ENCODE measurements around the gene CMIP.
A peak's percentile ranks its signal among the peaks of the same experiment; 100 is the strongest.

Gene CMIP

GRCh38 chr16:81616321-81617020 lies 171.9 kb downstream of the CMIP start:
- H3K4me1 ChIP-seq (ENCODE audit: control insufficient read depth in 1 of 2, insufficient read depth in 2 of 2, low read length in 2 of 2): peaks cover 28 to 38% of the 10 kb centered on the region in 2 experiments
- H3K14ac ChIP-seq (ENCODE audit: low read length): no peak overlapping the region
- peak overlapping the region; percentile 1 for H3K27ac ChIP-seq (ENCODE audit: low read depth, low read length)
- H4K91ac ChIP-seq (ENCODE audit: low read depth, low read length): peak overlapping the region; percentile 1
- H3K9me3 ChIP-seq (ENCODE audit: insufficient read depth, low read depth, low read length): peaks cover 6% of the 10 kb centered on the region
- no peak overlapping the region for H3K9ac ChIP-seq (ENCODE audit: low read length)
- peak in 1 of 2 donors; percentile 36 for DNase-seq
- H3K23ac ChIP-seq (ENCODE audit: low read length): no peak overlapping the region
- no peak overlapping the region for H2BK120ac ChIP-seq (ENCODE audit: insufficient read depth, low read length, poor library complexity)
- no peak overlapping the region for H2AFZ ChIP-seq (ENCODE audit: insufficient read depth, low read length, poor library complexity)
- no peak overlapping the region for H2BK12ac ChIP-seq (ENCODE audit: low read length)
- H3K4ac ChIP-seq (ENCODE audit: low read depth, low read length): no peak overlapping the region
- peaks cover 49% of the 10 kb centered on the region in 2 experiments for H3K36me3 ChIP-seq (ENCODE audit: control insufficient read depth in 1 of 2, insufficient read depth in 2 of 2, low read length in 2 of 2)
- no peaks in the 10 kb centered on the region for H3K79me2 ChIP-seq (ENCODE audit: control insufficient read depth, insufficient read depth, low read length, poor library complexity)
- WGBS (ENCODE audit: extremely low coverage, insufficient coverage, insufficient read length): no CpG with 5 or more reads among the region's 17 CpGs
- H3K27me3 ChIP-seq (ENCODE audit: insufficient read depth, low read length): no peaks in the 10 kb centered on the region
- peaks cover 5% of the 10 kb centered on the region for H3K79me1 ChIP-seq (ENCODE audit: low read length)
- peak overlapping the region; percentile 13 for H3K18ac ChIP-seq (ENCODE audit: low read length)
- no peak overlapping the region for H4K8ac ChIP-seq (ENCODE audit: low read depth, low read length)
- no peak overlapping the region for H2BK5ac ChIP-seq (ENCODE audit: low read depth, low read length, poor library complexity)
- H3K4me3 ChIP-seq (ENCODE audit: low read depth, low read length): no peak overlapping the region
- H4K12ac ChIP-seq (ENCODE audit: low read depth, low read length): no peak overlapping the region
- no peak overlapping the region for H3K4me2 ChIP-seq (ENCODE audit: low read length)
- H2AK5ac ChIP-seq (ENCODE audit: low read length): no peak overlapping the region

DNA sequence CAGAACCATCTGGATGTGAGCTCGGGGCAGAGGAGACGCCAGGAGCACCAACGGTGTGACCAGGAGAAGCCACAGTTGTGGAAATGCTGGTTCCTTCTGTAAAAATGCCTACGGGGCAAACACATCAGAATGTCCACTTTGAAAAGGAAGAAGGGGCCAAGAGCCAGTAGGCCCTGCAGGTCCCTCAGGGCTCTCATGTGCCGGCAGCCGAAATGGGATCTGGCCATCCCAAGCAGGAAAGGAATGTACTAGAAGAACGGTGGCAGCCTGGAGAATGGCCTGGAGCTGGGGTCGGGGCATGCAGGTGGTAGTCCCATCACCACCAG lies 172.4 kb downstream of the CMIP start:
- Histone ChIP-seq H3K4ac (ENCODE audit: low read depth, low read length) (no peak overlapping the region), H3K9ac (ENCODE audit: low read length) (no peak overlapping the region), H3K23ac (ENCODE audit: low read length) (no peak overlapping the region), H3K4me1 (ENCODE audit: control insufficient read depth in 1 of 2, insufficient read depth in 2 of 2, low read length in 2 of 2) (peaks cover 27 to 36% of the 10 kb centered on the region in 2 experiments), H3K4me3 (ENCODE audit: low read depth, low read length) (no peak overlapping the region), H2AK5ac (ENCODE audit: low read length) (no peak overlapping the region), H3K27me3 (ENCODE audit: insufficient read depth, low read length) (no peaks in the 10 kb centered on the region), H2BK120ac (ENCODE audit: insufficient read depth, low read length, poor library complexity) (no peak overlapping the region), H4K91ac (ENCODE audit: low read depth, low read length) (no peak overlapping the region), H4K8ac (ENCODE audit: low read depth, low read length) (no peak overlapping the region), H3K27ac (ENCODE audit: low read depth, low read length) (no peak overlapping the region), H3K4me2 (ENCODE audit: low read length) (no peak overlapping the region), H3K36me3 (ENCODE audit: control insufficient read depth in 1 of 2, insufficient read depth in 2 of 2, low read length in 2 of 2) (peaks cover 47 to 50% of the 10 kb centered on the region in 2 experiments), H2BK5ac (ENCODE audit: low read depth, low read length, poor library complexity) (no peak overlapping the region), H4K12ac (ENCODE audit: low read depth, low read length) (no peak overlapping the region), H2BK12ac (ENCODE audit: low read length) (no peak overlapping the region), H3K18ac (ENCODE audit: low read length) (peak overlapping the region; percentile 20), H3K79me2 (ENCODE audit: control insufficient read depth, insufficient read depth, low read length, poor library complexity) (no peaks in the 10 kb centered on the region), H3K79me1 (ENCODE audit: low read length) (peaks cover 6% of the 10 kb centered on the region), H2AFZ (ENCODE audit: insufficient read depth, low read length, poor library complexity) (no peak overlapping the region), H3K9me3 (ENCODE audit: insufficient read depth, low read depth, low read length) (peaks cover 6% of the 10 kb centered on the region), H3K14ac (ENCODE audit: low read length) (no peak overlapping the region)
- DNase-seq: peak; percentile 89 to 93
- WGBS (ENCODE audit: extremely low coverage, insufficient coverage, insufficient read length): no CpG with 5 or more reads among the region's 8 CpGs

DNA sequence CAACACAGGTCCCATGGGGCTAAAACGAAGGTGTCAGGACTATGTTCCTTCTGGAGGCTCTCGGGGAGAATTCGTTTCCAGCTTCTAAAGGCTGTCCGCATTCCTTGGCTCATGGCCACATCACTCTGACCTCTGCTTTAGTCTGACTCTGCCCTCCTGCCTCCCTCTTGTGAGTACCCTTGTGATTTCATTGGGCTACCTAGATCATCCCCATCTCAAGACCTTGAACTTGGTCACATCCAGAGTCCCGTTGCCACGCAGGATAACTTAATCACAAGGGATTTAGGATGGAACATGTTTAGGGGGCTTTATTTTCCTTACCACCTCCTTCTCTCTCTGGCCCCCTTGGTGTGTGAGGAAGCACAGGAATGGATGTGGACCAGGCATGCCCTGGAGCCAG lies 173.6 kb downstream of the CMIP start:
- no peak overlapping the region for H3K27ac ChIP-seq (ENCODE audit: low read depth, low read length)
- WGBS (ENCODE audit: extremely low coverage, insufficient coverage, insufficient read length): no CpG with 5 or more reads among the region's 6 CpGs
- H2AK5ac ChIP-seq (ENCODE audit: low read length): no peak overlapping the region
- no peak overlapping the region for H3K14ac ChIP-seq (ENCODE audit: low read length)
- H4K91ac ChIP-seq (ENCODE audit: low read depth, low read length): no peak overlapping the region
- peaks cover 6% of the 10 kb centered on the region for H3K79me1 ChIP-seq (ENCODE audit: low read length)
- no peak overlapping the region for H4K8ac ChIP-seq (ENCODE audit: low read depth, low read length)
- H2BK120ac ChIP-seq (ENCODE audit: insufficient read depth, low read length, poor library complexity): no peak overlapping the region
- H3K9ac ChIP-seq (ENCODE audit: low read length): no peak overlapping the region
- no peaks in the 10 kb centered on the region for H3K27me3 ChIP-seq (ENCODE audit: insufficient read depth, low read length)
- H3K79me2 ChIP-seq (ENCODE audit: control insufficient read depth, insufficient read depth, low read length, poor library complexity): no peaks in the 10 kb centered on the region
- peaks cover 50 to 54% of the 10 kb centered on the region in 2 experiments for H3K36me3 ChIP-seq (ENCODE audit: control insufficient read depth in 1 of 2, insufficient read depth in 2 of 2, low read length in 2 of 2)
- H4K12ac ChIP-seq (ENCODE audit: low read depth, low read length): no peak overlapping the region
- peaks cover 22 to 29% of the 10 kb centered on the region in 2 experiments for H3K4me1 ChIP-seq (ENCODE audit: control insufficient read depth in 1 of 2, insufficient read depth in 2 of 2, low read length in 2 of 2)
- H3K4me3 ChIP-seq (ENCODE audit: low read depth, low read length): no peak overlapping the region
- no peak overlapping the region for H3K4me2 ChIP-seq (ENCODE audit: low read length)
- H2AFZ ChIP-seq (ENCODE audit: insufficient read depth, low read length, poor library complexity): no peak overlapping the region
- H3K4ac ChIP-seq (ENCODE audit: low read depth, low read length): no peak overlapping the region
- H3K23ac ChIP-seq (ENCODE audit: low read length): no peak overlapping the region
- H2BK12ac ChIP-seq (ENCODE audit: low read length): no peak overlapping the region
- no peak overlapping the region for H3K18ac ChIP-seq (ENCODE audit: low read length)
- no peak for DNase-seq
- peaks cover 6% of the 10 kb centered on the region for H3K9me3 ChIP-seq (ENCODE audit: insufficient read depth, low read depth, low read length)
- no peak overlapping the region for H2BK5ac ChIP-seq (ENCODE audit: low read depth, low read length, poor library complexity)

DNA sequence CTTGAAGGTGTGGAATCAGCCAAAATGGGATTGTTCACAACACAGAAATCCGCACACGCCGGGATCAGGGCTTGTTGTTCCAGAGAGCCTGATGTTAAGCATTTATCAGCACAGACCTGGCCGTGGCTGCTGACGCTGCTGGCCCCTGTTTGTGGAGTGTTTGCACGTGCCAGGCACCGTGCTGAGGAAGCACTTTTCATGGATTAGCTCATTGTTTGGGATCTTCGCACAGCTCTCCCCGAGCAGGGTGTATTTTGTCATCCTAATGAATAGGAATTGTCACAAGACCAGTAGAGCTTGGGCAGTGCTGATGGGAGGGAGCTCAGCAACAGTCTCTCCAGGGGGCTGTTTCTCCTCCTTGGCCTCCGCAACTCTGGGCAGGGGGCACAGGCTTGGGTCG lies 174.1 kb downstream of the CMIP start:
- WGBS (ENCODE audit: extremely low coverage, insufficient coverage, insufficient read length): no CpG with 5 or more reads among the region's 11 CpGs
- Histone ChIP-seq H2BK5ac (ENCODE audit: low read depth, low read length, poor library complexity) (no peak overlapping the region), H4K8ac (ENCODE audit: low read depth, low read length) (no peak overlapping the region), H3K4me2 (ENCODE audit: low read length) (no peak overlapping the region), H3K4me1 (ENCODE audit: control insufficient read depth in 1 of 2, insufficient read depth in 2 of 2, low read length in 2 of 2) (peaks cover 22 to 29% of the 10 kb centered on the region in 2 experiments), H3K18ac (ENCODE audit: low read length) (peak overlapping the region; percentile 13), H3K36me3 (ENCODE audit: control insufficient read depth in 1 of 2, insufficient read depth in 2 of 2, low read length in 2 of 2) (peaks cover 49 to 53% of the 10 kb centered on the region in 2 experiments), H3K9me3 (ENCODE audit: insufficient read depth, low read depth, low read length) (peaks cover 6% of the 10 kb centered on the region), H4K91ac (ENCODE audit: low read depth, low read length) (no peak overlapping the region), H3K79me2 (ENCODE audit: control insufficient read depth, insufficient read depth, low read length, poor library complexity) (no peaks in the 10 kb centered on the region), H2AK5ac (ENCODE audit: low read length) (no peak overlapping the region), H3K27me3 (ENCODE audit: insufficient read depth, low read length) (no peaks in the 10 kb centered on the region), H3K79me1 (ENCODE audit: low read length) (peaks cover 6% of the 10 kb centered on the region), H3K4me3 (ENCODE audit: low read depth, low read length) (no peak overlapping the region), H3K23ac (ENCODE audit: low read length) (no peak overlapping the region), H2BK120ac (ENCODE audit: insufficient read depth, low read length, poor library complexity) (no peak overlapping the region), H2BK12ac (ENCODE audit: low read length) (no peak overlapping the region), H3K4ac (ENCODE audit: low read depth, low read length) (no peak overlapping the region), H2AFZ (ENCODE audit: insufficient read depth, low read length, poor library complexity) (no peak overlapping the region), H3K27ac (ENCODE audit: low read depth, low read length) (no peak overlapping the region), H4K12ac (ENCODE audit: low read depth, low read length) (no peak overlapping the region), H3K14ac (ENCODE audit: low read length) (no peak overlapping the region), H3K9ac (ENCODE audit: low read length) (no peak overlapping the region)
- DNase-seq: no peak

Data from trophoblast cell (in vitro differentiated cells and primary cell).